GM18858 (cell line): ENCODE measurements around the gene SDCCAG8.

Experiments
- ATAC-seq: cut with Tn5 transposase; IDR thresholded peaks from one replicate; pipeline ENCODE4 v1.9.1; 2021; ENCODE audit not compliant: unreplicated experiment

The SDCCAG8 gene

DNA sequence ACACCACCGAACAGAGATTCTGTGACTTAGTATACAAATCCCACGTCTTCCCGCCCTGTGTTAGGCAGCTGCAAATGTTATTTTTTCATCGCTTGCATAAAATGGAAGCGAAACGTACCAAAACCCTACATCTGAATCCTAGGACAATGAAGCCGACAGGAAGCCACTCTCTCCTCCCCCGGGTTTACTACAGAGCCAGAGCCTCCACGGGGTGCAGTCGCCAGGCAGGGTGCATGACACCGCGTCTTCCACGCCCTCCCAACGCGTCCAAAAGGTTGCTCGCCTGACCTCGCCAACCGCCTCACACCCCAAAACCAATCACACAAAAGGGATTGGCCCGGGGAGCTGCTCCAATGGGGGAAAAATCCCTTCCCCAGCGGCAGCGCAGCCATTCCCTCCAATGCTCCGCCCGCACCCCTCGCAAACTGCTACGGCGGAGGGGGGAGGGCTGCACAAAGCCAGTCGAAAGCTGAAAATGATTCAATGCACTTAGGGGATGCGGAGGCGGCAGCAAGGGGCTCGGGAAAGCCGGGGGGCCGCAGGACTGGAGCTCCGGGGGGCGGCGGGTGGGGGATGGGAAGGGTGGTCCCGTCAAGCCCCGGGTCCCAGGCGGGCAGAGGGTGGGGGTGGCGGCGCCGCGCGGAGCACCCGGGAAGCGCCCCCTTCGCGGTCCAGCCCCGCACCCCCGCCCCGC lies 1.5 kb upstream of the SDCCAG8 start:
- no peak for ATAC-seq

DNA sequence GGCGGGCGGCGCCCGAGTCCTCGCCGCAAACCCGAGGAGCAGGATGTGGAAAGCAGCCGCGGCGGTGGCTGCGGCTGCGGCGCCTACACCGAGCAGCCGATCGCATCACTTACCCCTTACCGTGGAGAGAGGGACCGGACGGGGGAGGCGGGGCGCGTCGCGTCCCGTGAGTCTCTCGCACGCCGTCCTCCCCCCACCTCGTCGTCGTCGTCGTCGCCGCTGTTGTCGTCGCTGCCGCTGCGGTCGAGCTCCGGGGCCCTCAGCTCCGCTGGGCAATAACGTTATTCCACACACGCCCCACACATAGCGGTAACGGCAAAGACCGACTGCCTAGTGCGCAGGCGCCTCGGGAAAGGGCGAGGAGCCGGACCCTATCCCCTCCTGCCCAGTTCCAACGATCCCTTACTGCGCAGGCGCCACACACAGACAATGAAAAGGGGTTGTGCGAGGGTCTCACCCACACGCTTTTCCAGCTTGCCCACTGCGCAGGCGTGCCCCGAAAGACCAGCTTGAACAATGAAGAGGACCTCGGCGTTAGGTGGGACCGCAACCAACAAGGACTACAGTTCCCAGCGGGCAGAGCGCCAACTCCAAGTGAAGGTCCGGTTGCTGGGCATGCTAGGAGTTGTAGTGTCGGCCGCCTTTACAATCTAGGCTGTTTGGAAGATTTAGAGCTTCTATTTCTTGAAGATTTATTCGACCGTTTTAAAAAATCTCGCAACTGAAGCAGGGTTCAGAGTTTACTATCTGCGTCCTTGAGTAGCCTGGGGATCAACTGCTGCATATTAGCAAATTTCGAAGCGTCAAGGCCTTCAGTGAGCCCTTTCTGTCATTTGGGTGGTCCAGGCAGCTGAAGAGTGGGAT lies 682 bp upstream of the SDCCAG8 start, which contains the start of gene CEP170:
Gene CEP170 (minus strand): TSS at position 355 of the 864 bp plus-strand sequence. CDS start 30,001 bp downstream, outside the sequence.
- ATAC-seq = peak; percentile 33

DNA sequence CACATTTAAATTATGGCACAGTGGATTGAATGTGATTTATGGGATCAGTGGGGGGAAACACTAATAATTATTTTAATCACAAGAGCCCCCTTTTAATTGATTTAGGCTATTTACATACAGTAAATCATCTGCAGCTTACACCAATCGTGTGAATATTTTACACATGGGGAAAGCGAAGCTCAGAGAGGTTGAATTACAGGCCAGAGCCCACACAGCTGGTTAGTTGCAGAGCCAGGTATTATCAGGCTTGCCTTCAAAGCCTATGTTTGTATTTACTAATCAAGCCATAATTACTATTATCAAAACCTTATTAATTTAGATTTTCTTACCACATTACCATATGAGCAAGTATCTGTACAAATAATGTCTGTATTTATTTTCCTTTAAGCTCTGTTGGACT lies 749 bp downstream of the SDCCAG8 start:
- ATAC-seq = no peak

DNA sequence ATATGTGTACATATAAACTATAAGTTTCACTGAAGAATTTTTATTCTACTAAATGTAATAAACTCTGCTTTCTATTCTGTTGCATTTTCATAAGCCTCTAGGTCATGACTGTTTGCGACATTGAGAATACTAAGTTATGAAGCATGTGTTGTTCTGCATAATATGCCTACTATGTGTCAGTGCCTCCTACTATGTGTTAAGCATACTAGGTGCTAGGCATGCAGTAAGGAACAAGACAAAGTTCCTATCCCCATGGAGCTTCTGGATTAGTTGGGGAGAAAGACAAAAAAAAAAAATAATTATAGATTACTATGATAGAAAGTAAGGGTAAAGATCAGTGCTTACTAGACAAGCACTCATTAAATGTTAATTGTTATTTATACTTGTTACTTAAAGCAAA lies 1.3 kb downstream of the SDCCAG8 start:
- ATAC-seq = no peak

DNA sequence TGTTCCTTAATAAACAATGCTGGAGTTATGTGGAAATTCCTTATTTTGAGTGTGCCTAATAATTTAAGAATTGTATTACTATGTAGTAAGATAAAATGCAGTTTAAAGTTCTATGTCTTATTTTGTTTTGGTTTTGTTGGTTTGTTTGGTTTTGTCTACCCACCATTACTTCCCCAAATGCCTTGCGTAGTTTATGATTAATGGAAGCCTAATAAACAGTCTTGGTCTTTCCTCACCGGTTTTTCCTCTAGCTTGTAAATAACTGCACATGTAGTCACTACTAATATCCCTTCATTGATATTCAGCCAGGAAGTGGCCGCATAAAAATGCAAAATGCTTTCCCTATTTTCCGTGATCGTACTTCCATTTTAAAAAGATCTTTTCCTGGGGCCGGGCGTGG lies 2.9 kb downstream of the SDCCAG8 start:
- ATAC-seq = no peak

DNA sequence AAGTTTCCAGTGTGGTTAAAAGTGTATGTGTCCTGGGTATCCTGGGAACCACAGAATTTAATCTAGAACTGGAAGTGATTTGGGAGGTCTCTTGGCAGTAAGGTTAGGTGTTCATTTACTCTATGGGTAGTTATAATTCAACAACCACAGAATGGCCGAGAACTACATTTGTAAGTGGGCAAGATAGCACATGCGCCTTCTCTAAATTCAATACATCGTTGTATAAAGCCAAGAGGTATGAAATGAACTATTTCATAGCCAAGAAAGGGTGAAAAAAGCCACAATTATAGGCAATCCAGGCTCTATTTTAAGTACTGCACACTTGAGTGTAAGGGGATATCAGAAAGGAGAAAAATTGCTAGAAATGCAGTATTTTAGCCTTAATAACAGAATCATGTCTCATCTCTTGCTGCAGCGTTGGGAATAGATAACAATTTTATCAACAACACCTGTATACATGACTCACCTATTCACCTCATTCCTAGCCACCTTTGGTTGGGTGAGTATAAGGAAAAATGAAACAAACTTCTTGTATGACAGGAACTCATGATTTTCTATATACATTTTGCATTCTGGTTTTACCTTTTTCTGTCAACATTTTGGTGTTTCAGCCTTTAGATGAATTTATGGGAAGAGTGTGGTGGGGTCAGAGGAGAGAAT lies 4.5 kb downstream of the SDCCAG8 start:
- ATAC-seq = no peak

DNA sequence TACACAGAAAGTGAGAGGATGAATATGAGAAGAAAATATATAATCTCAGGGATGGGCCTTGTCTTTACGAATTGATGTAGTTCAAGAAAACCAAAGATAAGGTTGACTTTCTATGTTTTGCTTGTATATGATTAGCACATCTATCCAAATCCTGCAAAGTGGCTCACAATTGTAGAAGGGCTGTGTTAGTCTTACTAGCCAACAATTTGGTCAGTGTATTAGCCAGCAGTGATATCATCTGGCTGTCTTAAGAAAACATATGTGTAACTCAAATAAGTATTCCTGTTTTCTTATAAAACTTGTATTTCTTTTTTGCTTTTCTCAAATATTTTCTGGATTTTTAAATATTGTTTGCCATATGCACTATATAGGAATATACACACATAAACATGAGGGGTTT lies 5.5 kb downstream of the SDCCAG8 start:
- ATAC-seq = no peak

DNA sequence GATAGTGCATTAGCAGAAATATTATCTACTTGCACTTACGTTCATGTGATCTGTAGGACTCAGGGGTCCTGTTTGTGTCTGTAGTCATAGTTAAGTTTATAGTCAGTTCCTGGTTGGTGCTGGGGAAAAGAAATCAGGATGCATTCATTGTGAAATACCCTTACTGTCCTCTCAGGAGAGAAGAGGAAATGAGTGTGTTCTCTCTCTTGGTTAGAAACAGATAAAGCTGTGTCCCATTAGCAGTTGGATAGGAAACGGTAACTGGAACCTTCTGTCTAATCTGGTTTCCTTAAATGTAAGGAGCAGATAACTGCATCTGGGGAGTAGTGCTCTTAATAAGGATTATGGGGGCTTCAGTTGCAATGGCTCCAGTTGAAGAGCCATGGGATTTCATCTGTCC lies 8.9 kb downstream of the SDCCAG8 start:
- ATAC-seq = no peak

DNA sequence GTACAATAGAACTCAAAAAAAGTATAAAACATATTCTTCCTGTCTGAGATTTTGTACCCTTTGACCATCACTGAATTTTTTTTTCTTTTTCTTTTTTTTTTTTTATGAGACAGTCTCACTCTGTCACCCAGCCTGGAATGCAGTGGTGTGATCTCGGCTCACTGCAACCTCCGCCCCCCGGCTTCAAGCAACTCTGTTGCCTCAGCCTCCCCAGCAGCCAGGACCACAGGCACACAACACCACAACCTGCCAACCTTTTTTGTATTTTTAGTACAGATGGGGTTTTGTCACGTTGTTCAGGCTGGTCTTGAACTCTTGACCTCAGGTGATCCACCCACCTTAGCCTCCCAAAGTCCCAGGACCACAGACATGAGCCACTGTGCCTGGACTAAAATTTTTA lies 10.4 kb downstream of the SDCCAG8 start:
- ATAC-seq = no peak

DNA sequence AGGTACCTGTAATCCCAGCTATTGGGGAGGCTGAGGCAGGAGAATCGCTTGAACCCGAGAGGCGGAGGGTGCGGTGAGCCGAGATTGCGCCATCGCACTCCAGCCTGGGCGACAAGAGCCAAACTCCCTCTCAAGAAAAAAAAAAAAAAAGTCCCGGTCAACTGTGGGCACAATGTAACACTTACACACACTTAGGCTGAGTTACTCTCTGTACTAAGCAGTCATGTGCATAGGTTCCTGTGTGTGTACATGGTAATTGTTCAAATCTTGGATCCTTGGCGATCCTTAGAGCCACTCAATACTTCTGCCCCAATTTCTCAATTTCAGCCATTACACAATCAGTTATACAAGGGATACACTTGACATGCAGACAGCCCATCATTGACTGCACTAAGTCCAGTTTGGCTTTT lies 11.6 kb downstream of the SDCCAG8 start:
- ATAC-seq = no peak

DNA sequence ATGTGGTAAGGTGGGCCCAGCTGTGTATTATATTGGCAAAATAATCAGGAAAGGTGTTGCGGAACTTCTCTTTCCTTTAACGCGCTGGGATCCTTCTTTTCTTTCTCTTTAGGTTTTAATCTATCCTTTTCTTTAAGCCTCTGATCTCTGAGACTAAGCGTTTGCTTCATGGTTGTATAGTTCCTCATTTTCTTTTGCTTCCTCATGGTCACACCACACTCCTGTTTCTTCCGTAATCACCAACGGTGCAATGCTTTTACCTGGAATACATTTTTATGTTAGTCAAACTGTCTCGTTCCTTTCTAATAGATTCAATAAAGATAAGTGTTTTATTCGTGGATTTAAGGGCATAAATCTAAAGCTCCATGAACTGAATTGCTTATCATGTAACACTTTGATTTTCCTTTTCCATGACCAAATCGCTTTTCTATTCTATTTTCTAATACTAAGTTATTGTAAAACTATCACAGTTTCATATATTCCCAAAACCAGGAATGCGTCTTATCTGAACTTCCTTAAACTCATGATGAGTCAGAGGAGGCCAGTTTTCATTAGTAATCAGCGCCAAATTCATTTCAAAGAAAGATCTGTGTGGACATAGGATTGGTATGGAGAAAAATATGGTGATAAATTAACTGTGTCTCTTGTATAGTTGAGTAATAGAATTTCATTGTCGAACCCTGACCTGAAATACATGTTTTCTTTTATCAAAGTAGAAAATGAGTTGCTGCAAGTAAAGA lies 12.2 kb downstream of the SDCCAG8 start:
- ATAC-seq = no peak

DNA sequence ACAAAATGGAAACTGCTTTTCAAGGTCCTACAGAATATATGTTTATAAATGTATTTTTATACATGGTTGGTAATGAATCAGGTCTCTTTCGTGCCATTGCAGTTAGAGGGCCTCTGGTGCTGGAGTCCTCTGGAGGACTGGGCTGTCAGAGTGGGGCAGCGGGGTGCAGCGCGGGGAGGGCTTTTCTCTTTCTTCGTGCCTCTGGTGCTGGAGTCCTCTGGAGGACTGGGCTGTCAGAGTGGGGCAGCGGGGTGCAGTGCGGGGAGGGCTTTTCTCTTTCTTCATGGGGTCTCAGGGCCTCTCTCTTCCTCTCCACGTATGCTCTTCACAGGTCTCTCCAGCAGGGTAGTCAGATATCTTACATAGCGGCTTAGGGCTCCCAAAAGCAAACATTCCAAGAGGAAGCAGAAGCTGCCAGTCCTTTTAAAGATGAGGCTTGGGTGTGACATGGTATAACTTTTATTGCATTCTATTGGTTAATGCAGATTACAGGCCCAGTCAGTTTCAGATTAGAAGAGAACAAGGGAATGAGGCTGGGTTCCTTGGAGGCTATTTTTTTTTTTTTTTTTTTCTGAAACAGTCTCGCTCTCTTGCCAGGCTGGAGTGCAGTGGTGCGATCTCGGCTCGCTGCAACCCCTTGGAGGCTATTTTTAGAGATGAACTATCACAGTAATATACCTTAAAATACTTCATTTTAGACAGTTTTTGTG lies 13.1 kb downstream of the SDCCAG8 start:
- no peak for ATAC-seq

DNA sequence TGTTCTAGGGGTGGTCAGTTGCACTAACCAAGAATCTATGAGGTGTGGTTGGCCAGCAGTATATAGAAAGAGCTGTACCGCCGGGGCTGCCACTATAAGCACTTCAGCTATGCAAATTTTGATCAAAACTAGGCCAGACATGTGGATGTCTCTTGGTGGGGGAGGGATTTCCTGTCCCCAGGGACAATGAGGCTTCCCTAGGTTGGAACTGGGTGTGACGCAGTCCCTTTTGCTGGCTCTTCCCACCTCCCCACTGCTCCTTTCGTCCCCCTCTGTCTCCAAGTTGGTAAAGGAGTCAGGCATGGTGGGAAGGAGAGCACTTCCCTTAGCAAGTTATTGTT lies 13.6 kb downstream of the SDCCAG8 start:
- ATAC-seq = peak; percentile 63

DNA sequence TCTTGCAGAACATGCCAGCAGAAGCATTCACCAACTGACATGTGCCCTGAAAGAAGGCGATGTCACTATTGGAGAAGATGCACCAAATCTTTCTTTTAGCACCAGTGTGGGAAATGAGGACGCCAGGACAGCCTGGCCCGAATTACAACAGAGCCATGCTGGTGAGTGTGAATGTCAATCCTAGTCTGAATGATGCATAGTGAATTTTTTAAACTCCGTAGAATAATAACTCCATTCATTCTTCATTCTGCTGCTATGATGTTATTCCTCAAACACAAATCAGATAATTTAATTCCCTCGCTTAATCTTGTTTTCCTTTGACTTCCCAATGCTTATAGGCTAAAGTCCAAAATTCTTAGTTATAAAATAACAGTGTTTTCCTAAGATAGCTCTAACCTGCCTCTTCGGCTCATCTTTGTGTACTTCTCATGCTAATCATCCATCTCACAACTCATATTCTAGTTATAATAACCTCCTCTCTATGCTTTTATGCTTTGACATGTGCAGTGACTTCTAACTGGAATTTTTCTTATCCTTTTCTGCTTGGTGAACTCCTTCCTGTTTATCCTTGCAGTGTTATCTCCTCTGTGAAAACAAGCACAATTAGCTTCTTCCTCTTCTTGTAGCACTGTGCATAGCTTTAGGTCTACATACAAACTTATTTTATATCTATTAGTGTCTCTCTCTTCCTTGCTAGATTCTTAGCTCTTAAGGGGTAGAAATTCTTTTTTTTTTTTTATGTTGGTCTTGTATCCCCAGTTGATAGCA lies 14.4 kb downstream of the SDCCAG8 start:
- ATAC-seq = no peak

DNA sequence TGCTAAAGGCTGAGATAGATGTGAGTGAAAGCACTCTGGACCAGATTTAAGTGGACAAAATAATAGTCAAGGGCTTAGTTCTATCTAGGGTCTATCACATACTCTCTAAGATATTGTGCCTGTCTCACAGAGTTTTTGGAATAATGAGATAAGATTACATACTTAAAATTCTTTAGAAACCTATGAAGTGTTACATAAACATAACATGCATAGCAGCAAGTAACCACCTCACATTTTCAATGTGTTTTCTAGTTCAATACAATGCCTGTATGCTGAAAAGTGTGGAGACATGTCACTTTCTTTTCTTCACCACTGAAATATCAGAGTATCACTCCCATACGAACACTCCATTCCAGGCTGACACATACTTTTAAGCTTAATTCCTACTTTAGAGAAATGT lies 16.2 kb downstream of the SDCCAG8 start:
- no peak for ATAC-seq

DNA sequence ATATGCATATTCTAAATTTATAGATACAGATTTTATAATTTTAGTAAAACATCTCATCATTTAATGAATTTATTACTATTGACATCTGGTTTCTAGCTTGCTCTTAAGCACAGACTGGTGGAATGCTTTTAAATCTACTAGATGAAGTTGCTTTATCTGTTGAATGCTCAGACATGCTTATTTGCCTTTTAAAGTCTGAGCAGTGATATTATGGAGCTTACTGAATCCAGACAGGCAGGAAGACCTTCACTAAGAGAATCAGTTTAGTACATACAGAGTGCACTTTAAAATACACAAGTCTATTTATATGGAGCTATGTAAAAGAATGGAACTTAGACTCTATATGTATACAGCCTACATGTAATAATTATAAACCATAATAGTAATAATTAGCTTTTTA lies 16.6 kb downstream of the SDCCAG8 start:
- ATAC-seq = no peak

DNA sequence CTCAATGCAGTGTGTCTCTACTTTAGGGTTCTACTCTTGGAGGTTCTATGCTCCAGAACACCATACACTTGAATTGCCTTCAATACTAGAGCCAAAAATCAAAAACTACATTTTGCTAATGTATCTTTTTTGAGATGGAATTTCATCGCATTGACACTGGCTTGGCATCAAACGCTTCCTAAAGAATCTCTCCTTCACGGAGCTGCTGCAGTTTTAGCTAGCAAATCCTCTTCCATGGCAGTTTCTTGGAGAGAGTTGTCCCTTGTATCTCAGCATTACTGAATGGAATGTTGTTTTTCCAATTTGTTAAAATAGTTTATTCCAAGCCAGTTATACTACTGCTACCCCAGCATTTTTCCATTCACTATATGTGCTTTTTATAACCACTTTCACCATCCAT lies 17.7 kb downstream of the SDCCAG8 start:
- no peak for ATAC-seq

DNA sequence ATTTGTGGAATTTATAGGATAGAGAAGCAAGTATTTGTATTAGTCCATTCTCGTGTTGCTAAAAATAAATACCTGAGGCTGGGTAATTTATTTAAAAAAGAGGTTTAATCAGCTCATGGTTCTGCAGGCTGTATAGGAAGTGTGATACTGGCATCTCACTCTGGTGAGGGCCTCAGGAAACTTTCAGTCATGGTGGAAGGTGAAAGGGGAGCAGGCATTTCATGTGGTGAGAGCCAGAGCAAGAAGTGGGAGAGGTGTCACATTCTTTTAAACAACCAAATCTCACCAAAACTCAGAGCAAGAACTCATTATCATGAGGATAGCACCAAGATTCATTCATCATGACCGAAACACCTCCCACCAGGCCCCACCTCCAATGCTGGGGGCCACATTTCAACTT lies 18.1 kb downstream of the SDCCAG8 start:
- no peak for ATAC-seq

DNA sequence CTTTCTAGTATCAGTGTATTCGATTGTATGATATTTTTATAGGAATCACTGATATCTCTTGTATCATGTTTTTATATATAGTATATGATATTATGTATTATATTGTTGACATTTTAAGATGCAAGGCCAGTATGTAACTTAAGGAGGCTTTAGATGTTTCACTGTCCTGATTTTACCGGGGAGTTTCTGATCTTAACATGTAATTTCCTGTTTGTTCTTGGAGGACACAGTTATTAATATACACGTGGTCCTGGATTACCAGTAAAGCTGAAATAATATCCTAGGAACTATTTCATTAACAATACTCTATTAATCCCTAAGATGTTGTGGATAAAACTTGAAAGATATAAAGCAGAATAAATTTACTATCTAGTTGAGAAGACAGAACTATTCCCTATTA lies 19.5 kb downstream of the SDCCAG8 start:
- no peak for ATAC-seq

DNA sequence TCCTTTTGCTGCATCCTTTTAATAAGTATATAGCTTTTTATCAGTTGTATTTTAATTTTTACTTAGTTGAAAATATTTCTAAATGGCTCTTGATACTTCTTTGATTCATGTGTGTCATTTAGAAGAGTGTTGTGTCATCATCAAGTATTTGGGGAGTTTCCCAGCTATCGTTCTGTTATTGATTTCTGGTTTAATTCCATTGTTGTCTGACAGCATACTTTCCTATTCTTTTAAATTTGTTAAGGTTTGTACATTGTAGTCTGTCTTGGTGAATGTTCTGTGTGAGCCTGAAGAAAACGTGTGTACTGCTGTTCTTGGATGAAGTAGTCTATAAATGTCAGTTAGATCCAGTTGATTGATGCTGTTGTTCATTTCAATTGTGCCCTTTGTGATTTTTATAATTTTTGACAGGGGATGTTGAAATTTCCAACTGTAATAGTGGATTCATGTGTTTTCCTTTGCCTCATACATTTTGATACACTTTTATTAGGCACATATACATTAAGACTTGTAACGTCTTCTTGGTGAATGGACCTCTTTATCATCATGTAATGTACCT lies 24.8 kb downstream of the SDCCAG8 start:
- no peak for ATAC-seq
